Lung (tissue), 12 donors: Measurements from ENCODE around the gene KRTCAP2. TPM values are rescaled to one million over a fixed set of nuclear protein-coding genes. Genes with fewer than 3 reads are reported as not detected.

ENCODE experiments used
- ATAC-seq: fragments of 200-7000 bp; cut with Tn5 transposase; one replicate; pipeline ENCODE4 v1.9.1; 2020; ENCODE audit warnings: moderate number of reproducible peaks; ENCODE audit not compliant: insufficient read depth, low FRiP score
- DNase-seq, 3 donors: peaks; one replicate each; pipeline ENCODE4 v3.0.0-alpha.2; 2013 to 2017
- H3K27ac ChIP-seq, 2 donors: one replicate each; pipeline ENCODE4 v1.5.1; 2013; ENCODE audit warnings: mild to moderate bottlenecking in 2 of 2, moderate library complexity in 2 of 2, control low read depth in 1 of 2, inconsistent platforms in 1 of 2, low read depth in 1 of 2, low read length in 1 of 2
- H3K27me3 ChIP-seq, 3 donors: one replicate each; pipeline ENCODE4 v1.5.1; 2013; ENCODE audit warnings: low read length in 2 of 3; ENCODE audit not compliant: control insufficient read depth in 3 of 3, insufficient read depth in 3 of 3
- H3K36me3 ChIP-seq, 4 donors: one replicate each; pipeline ENCODE4 v1.5.1; 2013; ENCODE audit warnings: low read length in 4 of 4, mild to moderate bottlenecking in 1 of 4, moderate library complexity in 1 of 4; ENCODE audit not compliant: control insufficient read depth in 4 of 4, insufficient read depth in 4 of 4
- H3K4me1 ChIP-seq, 5 donors: one replicate each; pipeline ENCODE4 v1.5.1; 2013; ENCODE audit warnings: low read length in 5 of 5, mild to moderate bottlenecking in 2 of 5, moderate library complexity in 1 of 5; ENCODE audit not compliant: control insufficient read depth in 5 of 5, insufficient read depth in 5 of 5
- H3K4me3 ChIP-seq: one replicate; pipeline ENCODE4 v1.5.1; 2013; ENCODE audit warnings: mild to moderate bottlenecking, control low read depth, moderate library complexity
- H3K9ac ChIP-seq, 2 donors: one replicate each; pipeline ENCODE4 v1.5.1; 2013; ENCODE audit warnings: low read length in 2 of 2, control low read depth in 1 of 2; ENCODE audit not compliant: insufficient read depth in 1 of 2
- H3K9me3 ChIP-seq, 4 donors: one replicate each; pipeline ENCODE4 v1.5.1; 2013; ENCODE audit warnings: low read length in 3 of 4, mild to moderate bottlenecking in 1 of 4, moderate library complexity in 1 of 4; ENCODE audit not compliant: control insufficient read depth in 4 of 4, insufficient read depth in 3 of 4
- WGBS, 2 donors: extraction: QIAGEN DNeasy Blood & Tissue Kit; methylation state at CpG; one replicate each; pipeline ENCODE4 v1.1.7; 2013; 5-methylcytosine and 5-hydroxymethylcytosine counted together
- polyA plus RNA-seq, 2 donors: library from polyadenylated mRNA; stranded (reverse); fragments of 200-250 nt; gene quantifications; one replicate each; pipeline ENCODE4 v1.2.1, GENCODE V29; 2013
- total RNA-seq, 2 donors: library from RNA; depleted of rRNA in 1 of 2; stranded (reverse); fragments of >200 nt in 1 of 2; gene quantifications; one replicate each; pipeline ENCODE4 v1.2.1, GENCODE V29; 2014 to 2021
- TF ChIP-seq, protein P1 (sequence below): IDR thresholded peaks from 2 replicates; pipeline ENCODE4 v1.5.1; 2012; ENCODE audit warnings: mild to moderate bottlenecking; ENCODE audit errors: control extremely low read depth, extremely low read depth
- donor health status: control.
- donor health status: control.
- donor health status: Bipolar disorder and iron deficiency.
- donor health status: healthy.
- donor health status: DM: yes; HTN: yes; CAD: no.

Gene KRTCAP2
- total and polyA plus RNA-seq, 4 donors = 58.2 to 592 (median 190) TPM

GRCh38 chr1:155175927-155176371, 2.8 kb upstream of the KRTCAP2 start:
- Histone ChIP-seq H3K27ac (no peak overlapping the region), H3K9ac (no peak overlapping the region), H3K27me3 (no peaks in the 10 kb centered on the region), H3K4me3 (no peak overlapping the region), H3K4me1 (peaks cover 0 to 29% (median 3%) of the 10 kb centered on the region in 5 donors), H3K36me3 (no peaks in the 10 kb centered on the region), H3K9me3 (no peaks in the 10 kb centered on the region)
- TF ChIP-seq, protein P1, sequence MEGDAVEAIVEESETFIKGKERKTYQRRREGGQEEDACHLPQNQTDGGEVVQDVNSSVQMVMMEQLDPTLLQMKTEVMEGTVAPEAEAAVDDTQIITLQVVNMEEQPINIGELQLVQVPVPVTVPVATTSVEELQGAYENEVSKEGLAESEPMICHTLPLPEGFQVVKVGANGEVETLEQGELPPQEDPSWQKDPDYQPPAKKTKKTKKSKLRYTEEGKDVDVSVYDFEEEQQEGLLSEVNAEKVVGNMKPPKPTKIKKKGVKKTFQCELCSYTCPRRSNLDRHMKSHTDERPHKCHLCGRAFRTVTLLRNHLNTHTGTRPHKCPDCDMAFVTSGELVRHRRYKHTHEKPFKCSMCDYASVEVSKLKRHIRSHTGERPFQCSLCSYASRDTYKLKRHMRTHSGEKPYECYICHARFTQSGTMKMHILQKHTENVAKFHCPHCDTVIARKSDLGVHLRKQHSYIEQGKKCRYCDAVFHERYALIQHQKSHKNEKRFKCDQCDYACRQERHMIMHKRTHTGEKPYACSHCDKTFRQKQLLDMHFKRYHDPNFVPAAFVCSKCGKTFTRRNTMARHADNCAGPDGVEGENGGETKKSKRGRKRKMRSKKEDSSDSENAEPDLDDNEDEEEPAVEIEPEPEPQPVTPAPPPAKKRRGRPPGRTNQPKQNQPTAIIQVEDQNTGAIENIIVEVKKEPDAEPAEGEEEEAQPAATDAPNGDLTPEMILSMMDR = no peak
- DNase-seq = no peak
- 56 to 74% methylated on average over 9 of the region's 9 CpGs for WGBS, 2 donors
- no peak for ATAC-seq

- H3K36me3 ChIP-seq = peaks cover 0 to 3% (median 1%) of the 10 kb centered on the region in 4 donors
- H3K4me1 ChIP-seq = peaks cover 0 to 29% (median 3%) of the 10 kb centered on the region in 5 donors
- H3K9me3 ChIP-seq = no peaks in the 10 kb centered on the region
- no peaks in the 10 kb centered on the region for H3K27me3 ChIP-seq
- TF ChIP-seq, protein P1 = no peak
- H3K27ac ChIP-seq = no peak overlapping the region
- DNase-seq (no peak), ATAC-seq (no peak)
- WGBS, 2 donors = 86 to 92% methylated on average over 12 of the region's 12 CpGs
- no peak overlapping the region for H3K4me3 ChIP-seq
- no peak overlapping the region for H3K9ac ChIP-seq
These were observed 2.3 kb upstream of the KRTCAP2 start for GRCh38 chr1:155175281-155175926.

DNA sequence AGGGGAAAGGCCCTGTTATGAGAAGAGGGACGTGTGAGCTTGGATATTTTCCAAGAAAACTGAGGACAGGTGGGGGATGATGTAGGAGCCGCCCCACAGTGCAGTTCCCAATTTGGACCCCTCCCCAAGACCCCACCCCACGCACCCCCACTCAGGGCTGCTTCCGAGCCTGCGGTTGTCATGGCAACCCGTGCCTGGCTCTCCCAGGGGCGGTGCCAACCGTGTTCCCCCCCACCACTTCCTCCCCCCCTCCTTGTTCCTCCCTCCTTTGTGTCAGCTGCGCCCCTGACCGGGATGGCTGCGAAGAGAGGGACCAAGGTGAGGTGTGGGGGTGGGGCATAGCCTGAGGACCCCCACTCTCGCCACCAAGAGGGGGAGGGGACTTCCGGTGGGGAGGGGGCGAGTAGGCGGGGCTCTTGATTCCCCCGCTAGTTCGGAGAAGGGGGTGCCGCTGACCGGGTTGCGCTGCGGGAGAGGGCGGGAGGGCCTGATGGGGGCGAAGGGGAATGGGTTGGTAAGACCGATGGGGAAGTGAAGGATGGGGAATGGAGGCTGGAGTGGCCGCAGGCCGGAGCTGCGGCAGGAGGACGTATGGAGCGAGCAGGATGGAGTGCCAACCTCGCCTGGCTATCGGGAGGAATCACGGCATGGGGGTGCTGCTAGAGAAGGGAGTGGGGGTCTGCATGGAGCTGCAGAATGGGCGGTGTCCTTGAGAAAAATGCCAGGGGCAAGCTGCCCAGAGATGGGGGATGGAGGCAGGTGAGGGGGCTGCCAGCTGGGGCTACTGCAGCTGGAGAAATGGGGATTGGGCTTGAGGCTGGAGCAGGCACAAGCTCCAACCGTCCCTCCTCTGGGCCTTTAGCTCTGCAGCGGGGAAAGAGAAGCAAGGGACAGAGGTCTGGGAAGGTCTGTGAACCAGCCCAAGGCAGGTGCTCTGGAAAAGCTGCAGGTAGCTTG, 1.5 kb upstream of the KRTCAP2 start:
- Histone ChIP-seq H3K4me3 (no peak overlapping the region), H3K27me3 (no peaks in the 10 kb centered on the region), H3K4me1 (peaks cover 0 to 29% (median 3%) of the 10 kb centered on the region in 5 donors), H3K9ac (no peak overlapping the region), H3K36me3 (peaks cover 0 to 8% (median 3%) of the 10 kb centered on the region in 4 donors), H3K27ac (no peak overlapping the region), H3K9me3 (no peaks in the 10 kb centered on the region)
- ATAC-seq = no peak
- DNase-seq = peak; percentile 28 to 47 (median 40)
- TF ChIP-seq, protein P1 = no peak
- 4 to 9% methylated on average over 32 to 35 of the region's 35 CpGs for WGBS, 2 donors
